Gastrocnemius medialis (tissue), 4 donors: Measurements from ENCODE around the gene PLCG2.

Experiments used
- CTCF ChIP-seq, 5 experiments: fragments of 450-650 bp in 3 of 5; fragments of 200-600 bp in 2 of 5; sonication (generic) in 2 of 5; IDR thresholded peaks in 4 of 5; conservative IDR thresholded peaks in 1 of 5; 1 replicate in 4 of 5; 2 replicates in 1 of 5; pipeline ENCODE4 v1.5.1; 2016 to 2019; ENCODE audit warnings: antibody characterized with exemption in 5 of 5, mild to moderate bottlenecking in 3 of 5, moderate library complexity in 3 of 5
- POLR2A ChIP-seq, 2 donors: fragments of 450-650 bp; IDR thresholded peaks; one replicate each; pipeline ENCODE4 v1.6.1; 2017; ENCODE audit warnings: antibody characterized with exemption in 2 of 2, mild to moderate bottlenecking in 2 of 2, moderate library complexity in 2 of 2

DNA sequence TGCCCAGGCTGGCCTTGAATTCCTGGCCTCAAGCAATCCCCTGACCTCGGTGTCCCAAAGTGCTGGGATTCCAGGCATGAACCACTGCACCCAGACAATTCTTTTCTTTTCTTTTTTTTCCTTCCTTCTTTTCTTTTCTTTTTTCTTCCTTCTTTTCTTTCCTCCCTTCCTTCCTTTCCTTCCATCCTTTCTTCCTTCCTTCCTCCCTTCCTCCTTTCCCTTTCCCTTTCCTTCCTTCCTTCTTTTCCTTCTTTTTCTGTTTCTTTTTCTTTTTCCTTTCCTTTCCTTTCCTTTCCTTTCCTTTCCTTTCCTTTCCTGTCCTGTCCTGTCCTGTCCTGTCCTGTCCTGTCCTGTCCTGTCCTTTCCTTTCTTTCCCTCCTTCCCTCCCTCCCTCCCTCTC lies 44.6 kb downstream of the PLCG2 start:
- TF ChIP-seq CTCF (IDR thresholded peaks at IDR 0.05 in 4 of 5, conservative IDR thresholded peaks at IDR 0.05 in 1 of 5) (no peak), POLR2A (IDR thresholded peaks at IDR 0.05) (no peak)
